Fibroblast of peridontal ligament (primary cell): ENCODE measurements around the gene CNN3.

ENCODE experiments used
- DNase-seq: peaks from one replicate; pipeline ENCODE4 v3.0.0-alpha.2; 2010; ENCODE audit errors: extremely low read depth

CNN3 gene

DNA sequence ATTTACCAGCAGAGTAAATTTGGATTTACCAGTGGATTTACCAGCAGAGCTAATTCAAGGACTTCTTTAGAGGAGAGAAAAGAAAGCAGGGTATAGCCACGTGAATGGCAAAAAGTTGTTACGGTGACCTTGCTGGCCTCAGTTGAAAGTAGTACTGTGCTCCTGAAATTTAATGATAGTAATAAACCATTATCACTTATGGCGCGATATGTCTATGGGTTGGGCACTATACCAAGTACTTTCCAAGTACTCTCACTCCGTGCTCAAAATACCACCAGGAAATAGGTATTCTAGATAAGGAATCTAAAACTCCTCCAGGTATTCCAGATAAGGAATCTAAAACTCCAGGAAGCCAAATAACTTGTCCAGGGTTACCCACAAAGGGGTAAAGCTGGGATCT lies 70.9 kb downstream of the CNN3 start:
- DNase-seq: no peak

DNA sequence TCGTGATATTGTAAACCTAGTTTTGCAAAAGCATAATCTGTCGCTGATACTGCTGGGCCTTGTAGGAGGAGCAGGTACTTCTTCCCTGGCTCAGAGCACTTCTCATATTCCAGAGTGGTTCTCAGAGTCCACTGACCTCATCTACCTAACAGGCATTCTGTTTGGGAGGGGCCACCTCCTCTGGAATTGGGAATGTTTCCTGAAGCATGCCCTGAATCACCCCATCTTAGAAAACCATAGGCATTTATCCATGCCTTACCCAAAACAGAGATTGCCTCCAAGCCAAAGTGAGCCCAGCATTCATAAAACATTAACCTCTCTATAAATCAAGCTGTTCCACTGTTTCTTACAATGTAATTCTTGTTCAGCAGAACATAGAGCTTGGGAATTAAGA lies 71.6 kb downstream of the CNN3 start:
- DNase-seq: no peak

DNA sequence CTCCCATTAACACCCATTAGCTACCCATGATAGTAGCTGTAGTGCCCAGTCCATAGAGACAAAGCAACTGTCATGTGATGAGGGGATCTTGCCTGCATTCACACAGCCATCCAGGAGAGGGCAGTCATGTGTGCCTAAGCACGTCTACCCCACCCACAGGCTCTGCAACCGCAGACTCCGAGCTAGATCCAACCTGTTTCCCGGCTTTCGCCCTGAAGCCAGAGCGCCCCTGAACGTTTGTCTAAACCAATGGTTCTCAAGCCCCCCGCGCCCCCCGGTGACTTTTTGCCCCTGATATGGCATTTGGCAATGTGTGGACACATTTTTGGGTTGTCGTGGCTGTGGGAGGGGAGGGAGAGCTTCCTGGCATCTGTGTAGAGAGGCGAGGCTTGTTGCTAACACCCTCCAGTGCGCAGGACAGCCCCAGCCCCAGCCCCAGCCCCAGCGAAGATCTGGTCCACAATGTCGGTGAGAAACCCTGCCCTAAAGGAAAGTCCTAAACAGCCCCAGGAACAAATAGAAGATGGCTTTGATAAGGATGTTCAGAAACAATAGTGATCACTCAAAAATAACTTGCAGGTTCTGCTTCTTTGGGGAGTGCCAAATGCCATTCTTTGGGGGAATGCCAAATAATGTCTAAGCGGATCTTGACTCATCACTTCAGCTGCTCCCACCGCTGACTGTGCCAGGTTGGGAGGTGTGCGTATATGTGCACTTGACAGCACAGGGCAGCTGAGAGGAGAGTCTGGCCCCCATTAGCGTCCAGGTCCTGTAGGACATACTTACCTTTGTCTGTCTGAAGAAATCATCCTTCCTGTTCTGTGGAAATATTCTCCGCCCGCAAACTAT lies 72.2 kb downstream of the CNN3 start:
- DNase-seq: peak; percentile 93

DNA sequence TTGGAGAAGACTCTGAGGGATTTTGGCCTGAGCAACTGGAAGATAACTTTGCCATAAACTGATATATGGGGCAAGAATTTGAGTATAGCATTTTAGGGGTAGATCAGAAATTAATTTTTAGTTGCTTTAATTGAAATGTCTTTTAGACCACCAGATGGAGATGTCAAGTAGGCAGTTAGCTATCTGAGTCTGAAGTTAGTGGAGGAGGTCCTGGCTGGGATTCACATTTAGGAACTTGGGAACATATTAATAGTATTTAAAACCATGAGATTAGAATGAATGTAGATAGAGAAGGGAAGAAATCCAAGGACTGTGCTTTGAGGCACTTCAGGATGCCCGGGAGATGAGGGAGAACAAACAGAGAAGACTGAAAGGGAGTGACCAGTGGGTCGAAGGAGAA lies 74.1 kb downstream of the CNN3 start:
- DNase-seq: peak; percentile 49

DNA sequence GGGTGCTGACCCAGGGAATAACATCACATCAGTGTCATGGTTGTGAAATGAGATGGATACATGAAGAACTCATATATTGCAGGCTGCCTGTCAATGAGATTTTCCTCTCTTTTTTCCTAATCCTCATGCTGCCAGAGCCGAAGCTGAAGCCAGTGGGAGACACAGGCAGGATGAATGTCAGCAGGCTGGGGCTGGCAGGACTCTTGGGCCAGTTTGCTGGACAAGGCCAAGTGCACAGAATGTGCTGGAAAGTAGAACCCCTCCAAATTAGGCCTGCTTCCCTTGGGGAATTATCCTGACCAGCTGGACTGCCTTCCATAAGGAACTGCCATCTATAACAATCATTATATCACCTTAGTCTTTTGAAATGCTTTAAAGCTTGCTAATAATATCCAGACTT lies 75.3 kb downstream of the CNN3 start:
- DNase-seq: no peak
